ENCODE data around the gene PAEP.

Gene PAEP

DNA sequence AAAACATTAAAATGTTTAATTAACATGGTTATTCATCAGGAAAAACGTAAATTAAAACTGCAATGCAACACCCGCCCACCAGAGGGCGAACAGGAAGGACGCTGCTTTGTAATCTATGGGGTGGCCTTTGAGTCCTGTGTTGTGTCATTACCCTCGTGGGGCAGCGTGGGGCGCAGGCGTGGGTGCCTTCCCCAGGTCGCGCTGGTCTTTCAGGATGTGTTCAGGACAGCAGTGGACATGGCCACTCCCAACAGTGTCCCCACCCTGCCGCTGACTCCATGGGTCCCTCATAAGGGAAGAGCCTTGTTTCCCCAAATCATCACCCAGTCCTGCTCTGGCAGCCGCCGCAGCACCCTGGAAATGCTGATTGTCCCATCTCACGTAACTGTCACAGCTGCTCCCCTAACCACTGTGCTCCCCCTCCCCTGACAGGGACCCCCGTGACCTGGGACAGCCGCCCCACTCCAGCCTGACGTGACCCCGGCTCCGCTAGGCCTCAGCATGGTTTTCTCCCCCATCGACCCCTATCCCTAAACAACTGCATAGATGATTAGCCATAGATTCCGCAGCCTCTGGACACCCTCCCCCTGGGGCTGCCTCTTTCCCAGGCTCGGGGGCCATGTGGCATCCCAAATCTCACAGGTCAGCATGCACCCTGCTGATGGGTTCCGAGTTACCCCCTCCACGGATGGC lies 41.4 kb downstream of the PAEP start:
- DNase-seq, result peak; percentile 16

DNA sequence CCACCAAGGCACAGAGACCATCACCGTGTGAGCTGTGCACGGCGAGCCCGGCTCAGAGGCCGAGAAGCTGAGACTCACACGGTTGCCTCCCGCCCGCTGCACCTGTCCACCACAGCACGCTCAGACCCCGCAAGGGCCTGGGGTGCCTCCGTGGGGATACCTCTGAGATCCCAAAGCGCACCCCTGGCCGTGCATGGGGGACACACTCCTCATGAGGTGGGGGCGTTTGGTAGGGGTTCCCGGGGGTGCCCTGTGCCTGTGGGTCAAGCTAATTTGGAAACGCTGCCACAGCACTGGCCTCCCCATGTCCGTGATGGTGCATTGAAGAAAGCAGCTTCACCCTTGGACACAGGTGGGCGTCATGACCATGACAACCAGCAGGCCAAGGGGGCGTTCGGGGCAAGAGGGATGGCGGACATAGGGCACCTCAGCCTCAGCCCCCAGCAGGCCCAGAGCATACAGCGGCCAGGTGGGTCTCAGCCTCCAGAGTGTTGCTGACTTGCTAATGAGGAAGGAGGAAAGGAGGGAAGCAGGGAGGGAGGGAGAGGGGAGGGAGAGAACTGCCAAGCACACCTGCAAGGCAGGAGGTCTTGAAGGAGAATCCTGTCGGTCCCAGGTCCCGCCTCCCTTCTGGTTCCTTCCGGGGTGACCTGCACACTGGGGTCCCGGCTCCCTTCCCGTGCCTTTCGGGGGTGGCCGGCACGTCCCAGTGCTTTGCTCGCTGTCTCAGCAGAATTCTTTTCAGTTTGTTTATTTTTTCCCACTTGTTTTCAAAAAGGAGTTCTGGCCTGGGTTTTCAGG lies 43.1 kb downstream of the PAEP start:
- DNase-seq, result no peak

DNA sequence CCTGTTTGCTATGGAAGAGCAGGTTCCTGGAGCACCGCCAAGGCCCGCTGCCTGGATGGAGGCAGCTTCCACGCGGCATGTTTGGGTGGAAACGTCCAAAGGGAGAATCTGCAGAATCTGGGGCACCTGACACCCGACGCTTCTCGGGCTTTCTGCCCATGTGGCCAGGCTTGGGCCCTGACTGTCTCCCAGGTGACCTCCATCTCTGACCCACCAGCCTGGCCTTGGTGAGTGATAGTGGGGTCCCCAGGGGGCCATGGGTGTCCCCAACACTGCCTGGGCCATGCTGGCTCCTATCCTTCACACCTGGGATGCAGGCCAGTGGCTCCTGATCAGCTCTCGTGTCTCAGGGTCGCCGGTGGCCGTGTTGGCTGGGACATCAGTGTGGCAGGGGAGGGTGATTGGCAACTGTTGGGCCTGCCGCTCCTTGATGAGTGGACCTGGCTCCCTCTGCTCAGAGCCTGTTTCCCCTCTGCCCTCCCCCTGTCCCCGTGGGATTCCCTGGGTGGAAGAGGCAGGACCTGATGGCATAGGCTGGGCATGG lies 43.8 kb downstream of the PAEP start:
- no peak for DNase-seq

DNA sequence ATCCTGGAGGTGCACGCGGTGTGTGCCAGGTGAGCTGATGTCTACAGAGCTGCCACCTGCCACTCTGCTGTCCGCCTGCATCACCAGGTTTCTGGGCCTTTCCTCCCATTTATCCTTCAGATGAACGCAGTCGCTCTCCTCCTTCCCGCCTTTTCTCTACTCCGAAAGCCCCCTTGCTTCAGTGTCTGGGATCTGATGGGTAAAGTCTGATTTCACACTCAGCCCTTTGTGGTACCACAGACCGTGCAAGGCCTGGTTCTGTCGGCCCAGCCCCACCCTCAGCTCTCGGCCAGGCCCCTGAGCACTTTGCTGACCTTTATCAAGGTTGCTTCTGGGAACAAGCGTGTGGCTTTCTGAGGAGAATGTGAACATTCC lies 45.3 kb downstream of the PAEP start:
- DNase-seq, result no peak

DNA sequence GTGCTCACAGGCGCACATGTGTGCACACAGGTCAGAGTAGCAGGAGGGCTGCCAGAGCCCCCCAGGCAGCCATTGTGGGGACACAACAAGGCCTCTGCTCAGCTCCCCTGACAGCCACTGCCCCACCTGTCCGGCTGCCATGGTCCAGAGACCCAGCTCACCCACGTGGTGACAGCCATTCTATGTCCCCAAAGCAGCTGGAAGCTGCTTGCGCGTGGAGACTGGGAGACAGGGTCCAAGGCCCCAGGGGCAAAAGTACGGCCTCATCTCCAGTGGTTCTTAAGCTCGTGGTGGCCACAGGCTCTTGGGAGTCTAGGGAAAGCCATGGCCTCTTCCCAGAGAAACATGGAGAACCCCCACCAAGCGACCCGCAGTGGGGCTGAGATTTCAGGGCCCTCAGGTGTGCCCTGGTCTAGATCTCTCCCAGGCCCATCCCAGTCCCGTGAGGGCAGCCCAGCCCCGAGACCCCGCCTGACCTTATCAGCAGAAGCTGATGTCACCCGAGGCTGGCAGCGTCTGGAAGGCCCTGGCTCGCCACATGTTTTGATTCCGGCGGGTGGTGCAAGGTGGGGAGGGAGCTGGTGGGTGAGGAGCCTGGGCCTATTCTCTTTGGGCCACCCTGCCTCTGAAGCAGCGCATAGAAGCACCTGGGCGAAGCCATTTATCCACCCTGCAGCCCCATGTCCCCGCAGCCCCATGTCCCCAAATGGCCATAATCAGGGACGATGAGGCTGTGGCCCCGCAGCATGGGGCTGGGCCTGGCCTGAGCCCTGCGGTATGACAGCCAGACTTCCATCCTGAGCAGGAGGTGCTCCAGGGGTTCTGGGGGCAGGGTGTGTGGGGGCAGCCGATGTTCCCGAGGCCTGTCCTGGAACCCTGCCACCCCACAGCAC lies 46.1 kb downstream of the PAEP start:
- no peak for DNase-seq

DNA sequence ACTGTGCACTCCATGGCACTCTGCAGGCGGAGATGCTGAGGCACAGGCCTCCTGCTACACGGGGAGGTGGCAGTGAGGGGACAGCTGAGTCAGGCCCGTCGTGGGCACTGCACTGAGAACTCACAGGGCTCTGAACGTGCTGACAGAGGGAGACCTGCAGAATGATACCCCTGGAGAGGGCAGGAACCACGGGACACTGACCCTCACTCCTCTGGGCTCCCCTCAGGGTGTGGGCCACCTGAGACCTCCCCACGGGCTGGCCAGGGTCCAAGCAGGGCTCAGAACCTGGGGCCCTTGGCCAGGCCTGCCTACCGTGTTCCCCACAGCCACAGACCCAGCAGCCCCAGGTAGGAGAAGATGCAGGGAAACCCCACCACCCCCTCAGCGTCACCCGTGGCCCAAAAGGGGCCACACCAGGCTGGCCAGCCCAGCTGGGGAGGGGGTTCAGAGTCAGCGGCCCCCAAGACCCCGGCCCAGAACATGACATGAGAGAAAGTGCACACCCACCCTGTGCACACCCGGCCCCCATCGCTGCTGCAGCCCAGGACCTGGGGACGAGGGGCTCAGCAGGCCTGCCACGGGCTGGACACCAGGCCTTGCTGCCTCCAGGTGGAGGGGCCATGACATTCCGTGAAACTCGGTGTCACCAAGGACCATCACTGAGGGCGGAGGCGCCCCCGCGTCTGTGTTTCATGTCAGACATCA lies 46.9 kb downstream of the PAEP start:
- no peak for DNase-seq

DNA sequence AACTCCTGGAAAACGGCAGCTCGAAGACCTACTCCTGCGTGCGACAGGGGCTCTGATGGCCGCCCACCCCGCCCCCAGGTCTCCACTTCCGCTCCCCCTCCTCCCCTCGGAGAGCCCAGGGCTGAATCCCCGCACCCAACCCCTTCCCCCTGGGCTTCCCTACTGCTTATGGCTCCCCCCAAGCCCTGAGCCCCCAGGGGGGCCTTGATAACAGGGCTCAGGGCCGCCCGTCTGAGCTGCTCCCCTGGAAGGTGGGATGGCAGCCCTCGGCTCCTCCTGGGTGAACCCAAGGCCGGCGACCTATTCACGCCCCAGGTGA lies 47.4 kb downstream of the PAEP start:
- no peak for DNase-seq

DNA sequence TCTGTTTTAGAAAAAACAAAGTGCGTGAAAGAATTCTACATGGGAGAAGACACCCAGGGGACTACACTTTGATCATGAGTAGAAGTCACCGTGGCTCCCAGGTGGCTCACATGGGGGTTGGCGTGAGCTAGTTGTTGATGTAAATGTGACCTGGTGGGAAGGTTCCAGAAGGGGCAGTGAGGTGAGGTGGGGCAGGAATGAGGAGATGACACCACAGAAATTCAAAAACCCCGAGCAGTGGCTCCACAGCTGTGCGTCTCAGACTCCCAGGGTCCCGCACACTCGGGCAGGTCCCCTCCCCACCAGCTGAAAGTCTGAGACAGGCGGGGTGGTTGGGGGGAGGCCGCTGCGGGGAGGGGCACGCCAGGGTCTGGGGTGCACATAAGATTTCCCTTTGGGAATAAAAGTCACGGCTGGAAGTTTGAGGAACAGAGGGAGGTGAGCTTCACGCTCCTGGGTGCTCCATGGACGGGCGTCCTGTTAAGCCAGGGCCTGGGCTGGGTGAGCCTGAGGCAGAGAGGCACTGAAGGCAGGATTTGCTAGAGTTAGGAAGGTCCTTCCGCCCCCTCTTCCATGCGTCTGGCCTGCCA lies 47.9 kb downstream of the PAEP start:
- no peak for DNase-seq

DNA sequence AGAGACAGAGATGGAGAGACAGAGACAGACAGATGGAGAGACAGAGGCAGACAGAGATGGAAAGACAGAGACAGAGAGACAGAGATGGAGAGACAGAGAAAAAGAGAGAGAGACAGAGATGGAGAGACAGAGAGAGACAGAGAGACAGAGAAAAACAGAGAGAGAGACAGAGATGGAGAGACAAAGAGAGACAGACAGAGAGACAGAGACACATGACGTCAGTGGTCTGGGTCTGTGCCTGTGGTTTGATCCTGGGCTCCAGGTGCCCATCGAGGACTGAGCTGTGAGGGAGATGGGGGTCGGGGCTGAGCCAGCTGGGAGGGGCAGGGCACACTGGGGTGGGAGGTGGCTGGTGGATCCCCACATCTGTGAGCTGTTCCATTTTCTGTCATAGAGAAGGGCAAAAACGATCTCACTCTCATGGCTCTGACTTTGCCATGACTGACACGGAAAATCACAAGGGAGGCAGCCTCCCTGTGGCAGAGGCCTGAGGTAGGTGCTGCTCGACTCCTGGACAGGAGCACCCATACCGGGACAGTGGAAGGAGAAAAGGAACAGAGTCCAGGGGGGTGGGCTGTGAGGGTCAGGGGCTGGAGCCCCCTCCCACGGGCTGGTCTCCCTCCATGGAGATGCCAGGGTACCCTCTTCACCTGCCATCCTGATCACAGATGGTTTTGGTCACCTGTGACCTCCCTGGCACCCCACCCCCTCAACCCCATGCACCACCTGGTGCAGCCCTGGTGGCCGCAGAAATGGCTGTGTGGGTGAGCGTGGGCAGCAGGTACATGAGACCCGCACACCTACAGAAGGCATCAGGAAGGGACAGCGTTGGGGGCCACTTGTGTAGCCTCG lies 49.0 kb downstream of the PAEP start:
- DNase-seq, result no peak

DNA sequence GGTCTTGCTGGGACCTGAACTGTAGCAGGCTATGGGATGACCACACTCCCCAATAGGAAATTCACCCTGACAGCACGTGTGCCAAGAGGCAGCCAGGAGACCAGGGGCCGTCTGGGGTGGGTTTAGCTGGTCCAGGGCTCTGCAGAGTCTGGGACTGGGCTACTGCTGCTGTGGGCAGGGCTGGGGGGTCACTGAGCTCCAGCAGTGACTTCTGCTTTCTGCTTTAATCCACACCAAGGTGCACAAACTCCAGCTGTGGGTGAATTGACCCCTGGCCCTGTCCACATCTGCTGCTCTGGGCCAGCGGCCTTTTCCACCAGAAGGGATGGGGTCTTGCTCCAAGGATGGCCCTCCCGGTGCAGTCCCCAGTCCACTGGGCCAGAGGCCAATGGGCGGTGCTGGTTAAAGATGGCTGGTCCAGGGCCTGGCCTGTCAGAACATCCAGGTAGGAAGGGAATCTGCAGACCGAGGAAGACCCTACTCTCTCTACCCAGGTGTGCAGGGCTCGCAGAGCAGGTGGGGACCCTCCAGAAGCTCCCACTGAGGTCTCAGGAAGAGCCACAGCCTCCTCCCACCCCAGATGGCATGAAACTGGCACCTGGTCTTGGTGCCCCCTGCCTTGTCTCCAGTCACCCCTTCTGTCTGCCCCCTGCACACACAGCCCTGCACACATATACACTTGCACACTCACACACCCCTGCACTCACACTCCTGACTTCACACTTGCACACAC lies 49.8 kb downstream of the PAEP start:
- no peak for DNase-seq

DNA sequence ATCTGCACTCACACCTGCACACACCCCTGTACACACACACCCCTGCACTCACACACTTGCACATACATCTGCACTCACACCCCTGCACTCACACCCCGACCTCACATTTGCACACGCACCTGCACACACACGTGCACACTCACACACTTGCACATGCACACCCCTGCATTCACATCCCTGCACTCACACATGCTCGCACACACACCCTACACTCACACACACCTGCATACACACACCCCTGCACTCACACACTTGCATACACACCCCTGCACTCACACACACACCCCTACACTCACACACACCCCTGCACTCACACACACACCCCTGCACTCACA lies 50.3 kb downstream of the PAEP start:
- DNase-seq, result no peak

DNA sequence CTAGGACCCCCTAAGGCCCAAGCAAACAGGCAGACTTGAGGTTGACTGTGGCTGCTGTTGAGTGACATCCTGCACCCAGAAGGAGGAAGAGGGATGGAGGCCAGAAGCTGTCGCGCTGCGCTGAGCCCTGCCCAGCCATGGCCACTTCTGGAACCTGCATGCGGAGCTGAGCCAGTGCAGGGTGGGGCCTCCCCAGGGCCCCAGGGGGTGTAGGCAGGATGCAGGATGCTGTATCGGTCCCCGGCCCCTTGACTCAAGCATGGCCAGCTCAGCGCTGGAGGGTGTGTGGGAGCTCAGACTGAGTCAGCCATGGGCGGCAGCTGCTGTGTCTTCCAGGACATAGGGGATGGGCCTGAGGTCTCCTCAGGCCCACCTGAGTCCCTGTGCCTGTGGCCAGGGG lies 50.9 kb downstream of the PAEP start:
- DNase-seq, result no peak

DNA sequence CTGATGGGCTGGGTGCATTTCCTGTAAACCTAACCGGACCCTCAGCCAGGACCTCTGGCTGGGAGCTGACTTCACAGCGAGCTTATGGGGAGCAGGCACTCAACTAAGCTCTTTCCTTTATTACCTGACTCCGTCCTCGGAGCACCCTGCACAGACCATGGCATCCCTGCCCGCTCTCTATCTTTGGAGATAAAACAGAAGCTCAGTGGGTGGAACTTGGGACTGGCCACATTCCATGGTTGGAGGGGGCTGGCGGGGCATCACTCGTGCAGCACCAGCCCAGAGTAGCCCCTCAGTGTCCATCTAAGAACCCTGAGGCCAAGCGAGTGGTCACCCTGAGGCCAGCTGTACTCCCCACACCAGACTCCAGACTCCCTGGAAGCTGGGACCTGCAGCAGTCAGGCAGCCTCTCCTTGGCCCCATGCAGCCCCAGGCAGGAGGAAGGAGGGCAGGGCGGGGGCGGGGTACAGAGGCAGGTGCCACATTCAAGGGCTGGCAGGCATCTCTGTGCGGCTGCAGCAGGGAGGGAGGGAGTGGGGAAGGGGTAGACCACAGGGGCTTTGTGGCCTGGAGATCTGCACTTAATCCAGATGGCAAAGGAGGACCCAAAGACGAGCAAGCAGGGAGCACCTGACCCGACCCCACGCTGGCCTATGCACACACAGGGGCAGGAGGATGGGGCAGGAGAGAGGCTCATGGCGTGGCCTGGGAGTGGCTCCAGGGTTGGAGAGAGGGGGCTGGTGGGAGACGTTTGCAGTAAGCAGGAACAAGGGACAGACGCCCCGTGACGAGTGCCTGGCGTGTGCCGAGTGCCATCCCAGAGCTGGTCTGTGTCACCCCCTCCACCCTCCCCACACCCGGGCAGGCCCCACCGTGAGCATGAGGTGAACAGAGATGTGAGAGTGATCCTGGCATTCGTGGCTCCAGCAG lies 51.7 kb downstream of the PAEP start:
- DNase-seq, result no peak

DNA sequence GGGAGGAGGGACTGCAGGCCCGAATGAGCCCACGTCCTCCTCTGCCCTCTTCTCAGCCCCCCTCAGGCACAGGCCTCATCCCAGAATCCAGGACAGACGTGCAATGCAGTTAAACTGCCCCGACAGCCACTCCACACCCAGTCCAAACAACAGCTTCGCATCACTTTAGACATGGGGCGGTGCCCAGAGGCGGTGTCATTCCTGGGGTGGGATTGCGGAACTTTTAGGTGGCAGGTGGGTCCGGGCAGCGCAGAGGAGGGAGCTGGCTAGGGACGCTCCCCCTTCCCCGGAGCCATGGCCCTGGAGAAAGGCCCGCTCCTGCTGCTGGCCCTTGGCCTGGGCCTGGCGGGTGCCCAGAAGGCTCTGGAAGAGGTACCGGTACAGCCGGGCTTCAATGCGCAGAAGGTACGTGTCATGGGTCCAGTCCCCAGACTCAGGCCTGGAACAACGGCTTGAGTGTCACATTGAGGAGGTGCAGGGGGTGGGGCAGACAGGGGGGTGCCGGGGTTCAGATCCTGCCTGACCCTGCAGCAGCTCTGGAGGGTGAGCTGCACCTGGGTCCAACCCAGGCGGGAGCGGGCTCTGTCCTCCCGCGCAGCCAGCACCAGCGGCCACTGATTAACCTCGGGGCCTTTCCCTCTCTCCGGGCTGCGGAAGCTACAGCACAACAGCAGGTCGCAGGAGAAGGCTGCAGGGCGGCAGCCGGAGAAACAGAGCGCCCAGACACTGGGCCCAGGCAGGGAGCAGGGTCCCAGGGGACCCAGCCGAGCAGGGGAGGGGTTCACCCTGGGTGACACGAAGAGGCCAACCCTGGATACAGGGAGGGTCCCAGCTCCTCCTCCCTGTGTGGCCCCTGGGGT lies 52.6 kb downstream of the PAEP start:
- DNase-seq, result no peak

DNA sequence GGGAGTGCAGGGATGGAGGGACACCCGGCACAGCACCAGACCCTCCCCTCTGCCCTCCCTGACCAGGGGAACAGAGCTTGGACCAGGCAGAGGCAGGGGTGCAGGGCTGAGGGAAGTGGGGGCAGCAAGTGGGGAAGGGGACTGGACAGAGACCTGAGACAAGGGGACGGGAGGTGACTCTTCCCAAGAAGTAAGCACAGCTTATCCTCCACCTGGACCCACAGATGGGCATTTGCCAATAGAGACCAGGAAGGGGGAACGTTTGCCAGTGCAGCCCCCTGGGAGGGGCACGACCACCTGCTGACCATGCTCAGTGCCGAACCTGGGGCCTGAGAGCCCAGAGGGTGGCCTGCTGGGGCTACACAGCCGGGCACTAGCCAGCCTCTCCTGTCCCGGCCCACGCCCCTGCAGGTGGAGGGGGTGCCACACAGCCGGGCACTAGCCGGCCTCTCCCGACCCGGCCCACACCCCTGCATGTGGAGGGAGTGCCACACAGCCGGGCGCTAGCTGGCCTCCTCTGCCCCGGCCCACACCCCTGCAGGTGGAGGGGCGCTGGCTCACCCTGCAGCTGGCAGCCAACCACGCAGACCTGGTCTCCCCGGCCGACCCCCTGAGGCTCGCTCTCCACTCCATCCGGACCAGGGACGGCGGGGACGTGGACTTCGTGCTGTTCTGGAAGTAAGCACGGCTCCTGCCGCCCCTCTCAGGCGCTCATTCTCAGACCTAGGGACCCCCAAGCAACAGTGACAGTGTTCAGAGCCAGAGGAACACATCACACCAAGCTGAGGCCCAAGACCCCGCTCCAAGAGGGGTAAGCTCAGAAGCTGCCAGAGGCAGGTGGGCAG lies 53.5 kb downstream of the PAEP start:
- DNase-seq, result no peak

DNA sequence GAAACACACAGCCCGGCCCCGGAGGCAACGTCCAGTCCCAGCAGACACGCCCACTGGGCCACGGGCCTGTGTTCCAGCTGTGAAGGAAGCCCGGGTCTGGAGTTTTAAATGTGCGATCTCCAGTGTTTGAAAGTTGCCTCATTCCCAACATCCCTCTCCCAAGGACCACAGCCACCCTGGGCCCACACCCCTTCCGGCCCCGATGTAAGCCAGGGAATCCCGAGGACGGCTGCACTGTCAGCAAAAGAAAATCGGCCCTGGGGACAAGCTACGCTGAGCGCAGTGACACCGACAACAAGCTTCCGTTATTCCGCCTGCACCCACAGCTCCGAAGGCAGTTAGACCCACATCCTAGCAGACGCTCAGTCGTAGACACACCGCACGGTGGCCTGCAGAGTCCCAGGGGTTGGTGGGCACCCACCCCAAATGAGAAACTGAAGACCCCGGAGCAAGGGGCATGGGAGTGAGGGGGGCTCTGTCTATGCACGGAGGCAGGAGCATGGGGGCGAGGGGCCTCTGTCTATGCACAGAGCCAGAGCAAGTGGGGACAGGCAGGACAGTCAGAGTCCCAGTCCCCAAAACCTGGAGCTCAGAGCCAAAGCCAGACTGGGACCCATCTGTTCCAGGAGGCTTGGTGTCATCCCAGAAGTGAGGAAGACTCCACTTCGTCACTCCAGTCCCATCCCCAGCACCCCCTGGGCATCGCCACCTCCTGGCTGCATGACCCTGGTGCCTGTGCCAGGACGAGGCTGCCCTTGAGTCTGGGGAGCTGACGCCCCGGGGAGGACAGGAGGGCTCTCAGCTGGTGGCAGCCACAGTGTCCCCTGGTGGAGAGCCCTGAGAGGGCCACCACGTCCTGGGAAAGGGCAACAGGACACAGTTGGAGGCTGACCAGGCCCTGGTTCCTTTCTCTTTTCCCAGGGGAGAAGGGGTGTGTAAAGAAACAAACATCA lies 54.4 kb downstream of the PAEP start:
- DNase-seq, result no peak
